GM12875 (cell line): ENCODE data around the gene CALR.

Experiments
- H3K4me3 ChIP-seq: one replicate; pipeline ENCODE4 v1.5.1; 2011; ENCODE audit warnings: low read depth, low read length, control low read depth
- CTCF ChIP-seq: IDR thresholded peaks from 2 replicates; pipeline ENCODE4 v1.5.1; 2011; ENCODE audit warnings: low read depth, mild to moderate bottlenecking, control low read depth, inconsistent platforms, low read length, moderate library complexity, borderline replicate concordance; ENCODE audit not compliant: insufficient read depth

The CALR gene

DNA sequence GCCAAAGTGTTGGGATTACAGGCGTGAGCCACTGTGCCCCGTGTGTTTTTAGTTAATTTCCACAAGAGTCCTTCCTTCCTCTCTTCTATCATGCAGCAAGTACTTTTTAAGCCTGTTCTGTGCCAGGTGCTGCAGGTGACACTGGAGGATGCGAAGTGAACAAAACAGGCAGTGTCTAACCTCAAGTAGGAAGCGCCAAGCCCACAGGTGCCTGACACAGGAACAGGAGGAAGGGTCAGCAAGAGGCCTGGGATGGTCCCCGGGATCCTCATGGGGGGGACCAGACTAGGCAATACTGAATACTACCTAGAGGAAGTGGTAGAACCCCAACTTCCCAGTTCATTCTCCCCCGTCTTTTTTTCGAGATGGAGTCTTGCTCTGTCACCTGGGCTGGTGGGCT lies 1.8 kb upstream of the CALR start:
- no peak overlapping the region for H3K4me3 ChIP-seq
- no peak for TF ChIP-seq CTCF

- peak overlapping the region; percentile 56 for H3K4me3 ChIP-seq
- TF ChIP-seq CTCF: no peak
These were observed 1.1 kb upstream of the CALR start for GRCh38 chr19:12937093-12937926.

DNA sequence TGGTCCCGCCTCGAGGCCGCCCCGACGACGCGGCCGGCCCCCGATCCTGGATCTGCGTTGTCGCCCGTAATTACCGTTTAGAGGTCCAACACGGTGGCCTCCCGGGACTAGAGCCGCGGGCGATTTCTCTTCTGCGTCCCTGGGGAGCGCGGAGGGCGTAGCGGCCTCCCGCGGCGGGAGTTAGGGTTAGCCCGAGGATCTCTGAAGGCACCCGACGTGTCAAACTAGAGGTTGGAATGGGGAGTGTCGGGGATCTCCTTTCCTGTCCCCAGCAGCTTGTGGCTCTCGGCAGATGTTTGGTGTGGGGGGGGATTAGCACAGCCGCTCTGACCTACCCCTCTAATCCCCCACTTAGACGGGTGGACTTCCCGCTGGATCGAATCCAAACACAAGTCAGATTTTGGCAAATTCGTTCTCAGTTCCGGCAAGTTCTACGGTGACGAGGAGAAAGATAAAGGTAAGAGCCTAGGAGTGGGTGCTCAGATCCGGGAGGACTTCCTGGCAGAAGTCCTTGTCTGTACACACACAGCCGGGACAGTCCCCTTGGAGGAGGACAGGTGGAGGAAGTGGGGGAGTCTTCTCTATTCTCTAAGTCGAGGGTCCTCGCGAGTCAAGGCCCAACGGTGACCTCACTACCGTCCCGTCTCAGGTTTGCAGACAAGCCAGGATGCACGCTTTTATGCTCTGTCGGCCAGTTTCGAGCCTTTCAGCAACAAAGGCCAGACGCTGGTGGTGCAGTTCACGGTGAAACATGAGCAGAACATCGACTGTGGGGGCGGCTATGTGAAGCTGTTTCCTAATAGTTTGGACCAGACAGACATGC lies 581 bp downstream of the CALR start:
- H3K4me3 ChIP-seq: peak overlapping the region; percentile 97
- 0 out of 2 replicates have a peak, but pooled peaks have one; percentile 14 for TF ChIP-seq CTCF

GRCh38 chr19:12939975-12940423 lies 1.6 kb downstream of the CALR start:
- TF ChIP-seq CTCF: no peak
- H3K4me3 ChIP-seq: peak overlapping the region; percentile 97

GRCh38 chr19:12940897-12941296 lies 2.5 kb downstream of the CALR start:
- TF ChIP-seq CTCF: no peak
- peak overlapping the region; percentile 97 for H3K4me3 ChIP-seq

GRCh38 chr19:12943437-12944044 lies 5.1 kb downstream of the CALR start:
- H3K4me3 ChIP-seq: no peak overlapping the region
- no peak for TF ChIP-seq CTCF
